NCI-H2081 (cell line): ENCODE results near the gene BFSP2.

ENCODE experiments used
- DNase-seq, 2 experiments: peaks; one replicate each; lab custom pipeline; 2025; lab: John Stamatoyannopoulos, UW

BFSP2 gene, protein sequence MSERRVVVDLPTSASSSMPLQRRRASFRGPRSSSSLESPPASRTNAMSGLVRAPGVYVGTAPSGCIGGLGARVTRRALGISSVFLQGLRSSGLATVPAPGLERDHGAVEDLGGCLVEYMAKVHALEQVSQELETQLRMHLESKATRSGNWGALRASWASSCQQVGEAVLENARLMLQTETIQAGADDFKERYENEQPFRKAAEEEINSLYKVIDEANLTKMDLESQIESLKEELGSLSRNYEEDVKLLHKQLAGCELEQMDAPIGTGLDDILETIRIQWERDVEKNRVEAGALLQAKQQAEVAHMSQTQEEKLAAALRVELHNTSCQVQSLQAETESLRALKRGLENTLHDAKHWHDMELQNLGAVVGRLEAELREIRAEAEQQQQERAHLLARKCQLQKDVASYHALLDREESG

DNA sequence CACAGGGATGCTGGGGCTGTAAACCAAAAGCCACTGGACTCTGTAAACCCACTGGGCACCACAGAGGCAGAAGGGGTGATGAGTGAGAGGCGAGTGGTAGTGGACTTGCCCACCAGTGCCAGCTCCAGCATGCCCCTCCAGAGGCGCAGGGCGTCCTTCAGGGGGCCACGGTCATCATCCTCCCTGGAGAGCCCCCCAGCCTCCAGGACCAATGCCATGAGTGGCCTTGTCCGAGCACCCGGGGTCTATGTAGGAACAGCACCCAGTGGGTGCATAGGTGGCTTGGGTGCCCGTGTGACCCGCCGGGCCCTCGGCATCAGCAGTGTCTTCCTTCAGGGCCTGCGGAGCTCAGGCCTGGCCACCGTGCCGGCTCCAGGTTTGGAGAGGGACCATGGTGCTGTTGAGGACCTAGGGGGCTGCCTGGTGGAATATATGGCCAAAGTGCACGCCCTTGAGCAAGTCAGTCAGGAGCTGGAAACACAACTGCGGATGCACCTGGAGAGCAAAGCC is at the start of gene BFSP2:
Gene BFSP2, plus strand, starts transcription at position 51 of the 510 bp plus-strand sequence. Its CDS starts 28 bp downstream, at position 79.
- DNase-seq: no peak

DNA sequence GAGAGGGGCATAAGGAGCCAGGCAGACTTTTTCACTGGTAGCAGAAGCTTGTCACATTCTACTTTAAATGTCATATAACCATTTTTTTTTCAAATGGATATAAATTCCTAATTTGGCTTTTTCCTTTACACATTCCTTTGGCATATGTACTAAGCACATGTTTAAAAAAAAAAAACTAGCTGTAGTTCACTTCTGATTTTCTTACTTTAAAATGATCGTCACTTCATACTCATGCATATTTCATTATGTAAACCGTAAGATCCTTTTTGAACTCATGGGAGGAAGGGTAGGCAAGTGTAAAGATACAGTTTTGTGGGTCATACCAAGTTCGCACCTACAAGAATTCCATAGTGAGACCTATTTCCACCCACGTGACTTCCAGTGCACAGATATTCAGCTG is 45.1 kb upstream of the BFSP2 start:
- DNase-seq: no peak

DNA sequence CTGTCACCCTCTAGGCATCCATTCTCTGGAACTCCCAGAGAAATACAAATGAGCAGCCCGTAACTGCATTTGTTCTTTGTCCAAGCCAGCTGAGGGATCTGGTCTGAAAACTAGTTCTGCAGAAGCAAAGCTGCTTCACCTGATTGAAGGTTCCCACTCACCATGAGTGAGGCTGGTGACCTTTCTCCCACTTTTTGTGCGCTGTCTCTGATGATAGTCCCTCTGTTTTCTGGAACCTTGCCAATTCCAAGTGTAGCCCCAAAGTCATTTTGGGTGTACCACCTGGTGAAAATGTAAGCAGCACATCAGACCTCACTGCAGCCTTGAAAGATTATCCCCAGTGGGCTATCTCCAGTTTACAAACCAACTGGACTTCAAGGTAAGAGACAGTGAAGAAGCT is 39.4 kb upstream of the BFSP2 start:
- DNase-seq: no peak

DNA sequence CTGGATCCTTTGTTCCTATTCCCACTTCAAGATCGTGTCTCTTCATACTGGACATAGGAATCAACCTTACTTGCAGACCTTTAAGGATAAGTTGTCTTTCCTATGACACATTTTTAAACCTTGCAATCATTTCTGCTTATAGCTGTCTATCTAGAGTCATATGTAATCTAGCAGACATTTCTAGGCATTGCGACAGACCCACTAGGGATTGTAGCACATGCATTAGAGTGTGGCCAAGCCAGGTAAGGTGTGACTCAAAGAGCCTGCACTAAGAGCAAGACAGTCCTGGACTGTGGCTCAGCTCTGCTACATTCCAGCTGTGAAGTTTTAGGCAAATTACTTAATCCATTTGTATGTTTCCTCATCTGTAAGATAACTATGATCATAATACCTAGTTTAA is 38.8 kb upstream of the BFSP2 start:
- no peak for DNase-seq

DNA sequence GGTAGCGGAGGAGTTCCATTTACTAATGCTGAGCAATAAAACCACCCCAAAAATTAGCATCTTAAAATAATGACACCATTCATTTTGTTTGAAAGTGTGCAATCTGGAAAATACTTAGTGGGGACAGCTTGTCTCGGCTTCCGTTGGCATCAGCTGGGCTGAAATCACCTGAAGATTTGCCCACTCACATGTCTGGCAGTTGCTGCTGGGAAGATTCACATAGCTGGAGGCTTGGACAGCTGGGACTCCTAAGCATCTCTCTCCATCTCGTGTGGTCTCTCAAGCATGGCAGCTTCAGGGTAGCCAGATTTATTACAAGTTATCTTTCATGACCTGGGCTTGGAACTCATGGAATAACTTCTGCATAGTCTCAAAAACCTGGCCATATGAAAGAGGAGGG is 38.4 kb upstream of the BFSP2 start:
- DNase-seq: no peak

DNA sequence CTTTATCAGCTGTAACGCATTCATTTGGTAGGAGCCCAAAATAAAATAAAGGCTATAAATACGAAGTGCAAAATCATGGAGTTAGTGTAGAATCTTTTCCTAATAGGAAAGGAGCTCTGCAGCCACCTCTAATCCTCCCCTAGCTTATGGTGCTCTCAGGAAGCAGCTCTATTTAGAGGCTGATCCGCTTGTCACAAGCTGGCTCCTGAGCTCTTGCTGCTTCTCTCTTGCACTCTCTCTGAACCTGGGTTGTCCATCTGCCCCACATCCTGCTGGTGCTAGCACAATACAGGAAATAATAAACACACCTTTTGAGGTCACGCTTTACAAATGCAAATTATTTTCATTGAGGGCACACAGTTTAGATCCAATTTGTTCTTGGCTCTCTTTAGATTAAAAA is 37.3 kb upstream of the BFSP2 start:
- peak; percentile 25 to 80 for DNase-seq

DNA sequence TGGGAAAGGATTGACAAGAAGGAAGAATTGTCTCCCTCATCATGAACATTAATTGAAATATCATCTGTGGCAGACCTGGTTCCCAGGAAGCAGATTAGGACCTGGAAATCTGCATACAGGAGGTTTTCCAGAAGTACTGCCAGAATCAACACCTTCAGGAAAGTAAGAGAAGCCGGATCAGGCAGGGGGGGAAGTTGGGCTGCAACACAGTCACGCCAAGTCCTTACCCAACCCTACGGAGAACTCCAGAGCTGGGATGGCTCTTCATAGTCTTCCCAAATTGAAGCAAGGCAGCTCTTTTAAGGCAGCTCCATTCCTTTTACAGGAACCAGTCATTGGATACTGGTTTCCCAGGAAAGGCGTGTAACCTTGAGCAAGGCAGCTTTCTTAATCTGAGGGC is 35.2 kb upstream of the BFSP2 start:
- DNase-seq: no peak

DNA sequence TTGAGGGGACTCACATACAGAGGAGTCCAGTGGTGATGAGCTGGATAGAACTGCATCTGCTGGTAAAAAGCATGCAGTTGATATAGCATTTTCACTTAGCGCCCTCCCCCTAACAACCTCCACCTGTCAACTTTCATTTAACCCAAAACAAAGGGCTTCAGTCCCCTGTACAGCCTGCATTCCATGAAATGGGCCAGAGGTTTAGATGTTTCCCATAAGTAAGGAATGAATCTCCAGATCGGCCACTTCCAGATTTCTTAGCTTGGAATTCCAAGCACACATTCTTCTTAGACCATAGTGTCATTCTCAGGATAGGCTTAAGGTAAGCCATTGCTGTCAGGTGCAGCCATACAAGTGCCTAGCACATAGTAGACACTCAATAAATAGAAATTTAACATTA is 32.9 kb upstream of the BFSP2 start:
- no peak for DNase-seq

DNA sequence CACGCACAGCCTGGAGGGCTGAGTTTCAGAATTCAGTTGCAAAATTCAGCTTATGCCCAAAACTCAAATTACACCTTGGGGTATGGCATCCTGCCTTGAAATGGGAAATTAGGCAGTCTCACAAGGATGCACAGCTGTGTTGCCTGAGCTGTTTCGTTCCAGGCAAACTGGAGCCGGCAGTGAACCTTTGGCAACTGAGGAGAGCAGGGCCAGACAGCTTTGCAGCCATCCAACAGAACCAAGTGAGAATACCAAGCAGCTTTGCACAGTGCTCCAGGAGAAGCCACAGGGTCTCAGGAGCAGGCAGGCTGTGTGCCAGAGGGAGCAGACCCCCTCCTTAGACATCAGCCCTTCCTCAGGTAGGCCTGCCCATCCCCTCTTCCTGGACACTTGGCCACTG is 32.5 kb upstream of the BFSP2 start:
- DNase-seq: no peak

DNA sequence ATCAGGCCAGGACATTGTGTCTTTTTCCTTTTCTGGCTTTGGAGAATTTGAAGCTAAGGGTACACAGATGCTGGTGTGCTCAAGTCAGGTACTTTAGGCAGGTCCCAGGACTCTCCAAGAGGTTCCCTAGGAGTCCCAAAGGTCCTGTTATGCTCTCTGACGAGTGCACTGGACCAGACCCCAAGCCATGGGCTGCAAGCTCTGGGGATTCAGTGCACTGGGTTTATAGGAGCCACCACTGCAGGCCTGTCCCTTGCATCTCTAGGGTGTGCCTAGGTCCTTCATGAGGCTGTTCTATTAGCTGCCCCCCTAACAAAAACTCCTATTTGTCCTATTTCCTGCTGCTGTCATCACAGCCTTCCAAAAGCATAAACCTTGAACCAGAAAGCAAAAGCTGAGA is 31.9 kb upstream of the BFSP2 start:
- no peak for DNase-seq

DNA sequence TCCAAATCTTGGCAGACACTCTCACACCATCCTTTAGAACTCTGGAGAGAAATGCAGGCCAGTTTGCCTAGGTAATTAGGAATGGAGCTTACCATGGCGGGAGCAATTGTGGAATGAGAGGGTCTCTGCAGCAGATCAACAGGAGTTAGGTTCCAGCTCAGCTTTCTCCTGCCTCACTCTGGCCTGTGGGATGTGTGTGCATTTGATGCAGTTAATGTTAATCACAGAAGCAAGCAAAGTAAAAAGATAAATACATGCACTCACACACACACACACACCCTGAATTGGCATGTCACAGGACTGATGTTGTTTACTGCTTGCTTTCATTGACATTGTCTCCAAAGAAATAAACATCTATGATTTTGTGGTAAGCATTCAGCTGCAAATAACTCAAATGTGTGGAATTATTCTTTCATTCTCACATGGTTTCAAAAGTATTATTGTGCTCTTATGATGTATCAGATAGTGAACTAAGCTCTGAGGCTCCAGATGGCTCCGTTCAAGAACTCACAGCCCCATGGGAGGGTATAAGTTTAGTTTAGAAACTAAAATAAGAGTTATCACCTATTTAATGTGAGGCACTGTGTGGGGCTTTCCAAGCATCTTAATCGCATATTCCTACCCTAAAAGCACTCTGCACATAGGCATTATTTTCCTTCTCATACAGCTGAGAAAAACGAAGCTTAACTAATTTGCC is 31.3 kb upstream of the BFSP2 start:
- no peak for DNase-seq

DNA sequence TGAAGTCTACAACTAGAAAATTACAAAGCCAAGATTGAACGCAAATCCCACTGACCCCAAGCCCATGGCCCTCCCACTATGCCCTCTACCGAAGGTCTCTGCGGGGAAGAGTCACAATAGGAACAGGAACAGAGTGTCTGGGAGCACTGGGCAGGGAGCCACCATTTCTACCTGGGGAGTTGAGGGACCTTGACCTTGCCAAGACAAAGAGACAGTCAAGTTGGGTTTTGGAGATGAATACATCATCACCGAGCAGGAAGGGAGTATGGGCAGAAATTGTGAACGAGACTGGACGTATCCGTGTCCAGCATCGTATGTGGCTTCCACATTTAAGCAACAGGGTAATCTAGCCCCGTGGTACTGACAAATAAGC is 30.8 kb upstream of the BFSP2 start:
- DNase-seq: no peak

DNA sequence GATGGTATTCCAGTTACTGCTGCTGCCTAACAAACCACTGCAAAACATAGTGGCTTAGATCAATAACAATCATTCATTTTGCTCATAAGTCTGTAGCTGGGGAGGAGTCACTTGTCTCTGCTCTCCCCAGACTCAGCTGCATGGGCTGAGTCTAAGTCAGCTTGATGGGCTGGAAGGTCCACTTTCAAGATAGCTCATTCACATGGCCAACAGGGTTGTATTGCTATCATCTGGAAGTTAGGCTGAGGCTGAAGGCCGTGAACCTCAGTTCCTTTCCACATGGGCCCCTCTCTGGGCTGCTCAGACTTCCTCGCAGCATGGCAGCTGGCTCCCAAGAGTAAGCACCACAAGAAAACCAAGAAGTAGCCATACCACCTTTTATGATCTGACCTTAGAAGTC is 28.7 kb upstream of the BFSP2 start:
- DNase-seq: no peak

DNA sequence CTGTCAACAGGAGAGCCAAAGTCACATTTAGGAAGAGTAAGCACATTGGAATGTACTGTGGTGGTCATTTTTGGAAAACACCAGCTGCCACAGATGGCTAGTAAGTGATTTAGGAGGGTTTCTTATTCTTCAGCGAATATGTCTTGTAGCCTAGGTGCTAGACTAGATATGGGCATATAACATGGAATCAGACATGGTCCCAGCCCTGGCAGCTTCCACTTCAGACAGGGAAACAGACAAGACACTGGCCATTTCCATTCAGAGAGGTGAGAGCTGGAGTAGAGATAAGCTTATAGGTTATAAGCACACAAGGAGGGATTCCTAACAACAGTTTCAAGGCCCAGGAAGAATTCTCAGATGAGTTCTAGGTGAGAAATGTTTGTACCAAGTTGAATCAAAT is 28.2 kb upstream of the BFSP2 start:
- DNase-seq: no peak

DNA sequence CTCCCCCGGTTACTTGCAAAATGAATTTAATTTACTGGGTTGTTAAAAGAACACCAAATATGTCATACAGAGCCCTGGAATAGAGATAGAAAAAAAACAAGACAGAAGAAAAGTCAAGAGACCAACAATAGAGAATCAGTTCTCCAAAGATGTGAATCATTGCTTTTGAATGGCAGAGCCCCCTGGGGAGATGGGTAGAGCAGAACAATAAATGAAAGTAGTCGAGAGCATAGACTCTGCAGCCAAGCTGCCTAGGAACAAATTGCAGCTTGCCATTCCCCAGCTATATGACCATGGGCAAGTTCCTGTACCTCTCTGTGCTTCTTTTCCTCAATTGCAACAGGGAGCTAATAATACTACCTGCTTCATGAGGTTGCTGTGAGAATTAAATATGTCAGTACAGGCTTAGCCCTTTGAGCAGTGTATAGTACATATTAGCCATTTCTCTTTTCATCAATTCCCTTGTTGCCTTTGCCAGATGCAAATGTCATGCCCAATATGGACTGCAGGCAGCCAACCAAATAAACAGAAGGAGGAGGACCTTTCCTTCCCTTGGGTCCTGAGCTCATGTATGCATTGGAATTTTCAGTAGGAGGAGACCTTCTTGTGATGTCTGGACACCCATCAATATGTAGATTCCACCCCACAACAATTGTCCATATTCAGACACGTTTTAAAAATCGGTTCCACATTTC is 25.0 kb upstream of the BFSP2 start:
- no peak for DNase-seq

DNA sequence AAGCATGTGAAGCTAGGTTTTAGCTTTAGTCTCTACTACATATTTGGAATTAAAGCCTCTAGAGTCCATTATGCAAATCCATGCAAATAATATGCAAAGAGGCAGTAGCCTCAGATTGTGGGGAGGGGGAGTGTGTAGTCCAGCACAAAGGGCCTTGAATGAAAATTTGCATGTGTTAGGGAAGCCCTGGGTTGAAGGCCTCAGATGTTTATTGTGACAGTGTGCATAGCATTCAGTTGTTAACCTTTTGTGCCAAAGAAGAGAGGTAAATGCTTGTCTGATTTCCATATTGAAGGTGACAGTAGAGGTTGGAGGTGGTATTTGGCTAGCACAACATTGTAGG is 24.5 kb upstream of the BFSP2 start:
- DNase-seq: no peak

DNA sequence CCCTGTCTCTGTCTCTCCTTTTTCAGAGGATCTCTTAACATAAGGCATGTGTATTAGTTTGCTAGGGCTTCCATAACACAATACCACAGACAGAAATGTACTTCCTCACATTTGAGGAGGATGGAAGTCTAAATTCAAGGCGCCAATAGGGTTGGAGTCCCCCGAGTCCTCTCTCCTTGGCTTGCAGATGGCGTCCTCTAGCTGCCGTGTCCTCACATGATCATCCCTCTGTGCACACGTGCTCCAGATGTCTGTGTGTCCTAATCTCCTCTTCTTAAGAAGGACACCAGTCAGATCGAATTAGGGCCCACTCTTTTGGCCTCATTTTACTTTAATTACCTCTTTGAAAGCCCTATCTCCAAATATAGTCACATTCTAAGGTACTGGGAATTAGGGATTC is 23.0 kb upstream of the BFSP2 start:
- no peak for DNase-seq

DNA sequence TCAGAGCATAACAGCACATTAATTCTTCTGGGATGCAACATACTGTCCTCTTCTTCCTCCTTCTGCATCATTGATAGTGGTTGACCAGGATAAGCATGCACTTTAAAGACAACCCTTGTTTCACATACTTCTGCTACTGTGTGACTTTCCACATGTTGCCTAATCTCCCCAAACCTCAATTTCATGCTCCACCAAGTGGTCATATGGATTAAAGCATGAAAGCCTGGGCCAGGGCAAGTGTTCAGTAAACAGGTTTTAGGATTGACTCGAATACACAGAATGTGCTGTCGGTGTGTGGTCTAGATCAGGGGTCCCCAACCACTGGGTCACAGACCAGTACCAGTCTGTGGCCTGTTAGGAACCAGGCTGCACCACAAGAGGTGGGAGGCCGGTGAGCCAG is 22.5 kb upstream of the BFSP2 start:
- DNase-seq: peak; percentile 34 to 53

DNA sequence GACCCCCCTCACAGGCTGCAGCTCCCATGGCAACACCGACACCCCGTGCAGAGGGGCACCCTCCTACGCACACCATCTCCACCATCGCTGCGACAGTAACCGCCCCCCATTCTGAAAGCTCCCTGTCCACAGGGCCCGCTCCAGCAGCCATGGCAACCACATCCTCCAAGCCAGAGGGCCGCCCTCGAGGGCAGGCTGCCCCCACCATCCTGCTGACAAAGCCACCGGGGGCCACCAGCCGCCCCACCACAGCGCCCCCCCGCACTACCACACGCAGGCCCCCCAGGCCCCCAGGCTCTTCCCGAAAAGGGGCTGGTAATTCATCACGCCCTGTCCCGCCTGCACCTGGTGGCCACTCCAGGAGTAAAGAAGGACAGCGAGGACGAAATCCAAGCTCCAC is 19.9 kb upstream of the BFSP2 start:
- no peak for DNase-seq

DNA sequence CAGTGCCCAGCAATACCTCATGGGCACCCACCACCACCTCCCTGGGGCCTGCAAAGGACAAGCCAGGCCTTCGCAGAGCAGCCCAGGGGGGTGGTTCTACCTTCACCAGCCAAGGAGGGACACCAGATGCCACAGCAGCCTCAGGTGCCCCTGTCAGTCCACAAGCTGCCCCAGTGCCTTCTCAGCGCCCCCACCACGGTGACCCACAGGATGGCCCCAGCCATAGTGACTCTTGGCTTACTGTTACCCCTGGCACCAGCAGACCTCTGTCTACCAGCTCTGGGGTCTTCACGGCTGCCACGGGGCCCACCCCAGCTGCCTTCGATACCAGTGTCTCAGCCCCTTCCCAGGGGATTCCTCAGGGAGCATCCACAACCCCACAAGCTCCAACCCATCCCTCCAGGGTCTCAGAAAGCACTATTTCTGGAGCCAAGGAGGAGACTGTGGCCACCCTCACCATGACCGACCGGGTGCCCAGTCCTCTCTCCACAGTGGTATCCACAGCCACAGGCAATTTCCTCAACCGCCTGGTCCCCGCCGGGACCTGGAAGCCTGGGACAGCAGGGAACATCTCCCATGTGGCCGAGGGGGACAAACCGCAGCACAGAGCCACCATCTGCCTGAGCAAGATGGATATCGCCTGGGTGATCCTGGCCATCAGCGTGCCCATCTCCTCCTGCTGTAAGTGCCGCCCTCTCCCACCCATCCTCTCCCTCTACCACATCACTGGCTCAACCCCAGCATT is 19.2 kb upstream of the BFSP2 start:
- DNase-seq: no peak

DNA sequence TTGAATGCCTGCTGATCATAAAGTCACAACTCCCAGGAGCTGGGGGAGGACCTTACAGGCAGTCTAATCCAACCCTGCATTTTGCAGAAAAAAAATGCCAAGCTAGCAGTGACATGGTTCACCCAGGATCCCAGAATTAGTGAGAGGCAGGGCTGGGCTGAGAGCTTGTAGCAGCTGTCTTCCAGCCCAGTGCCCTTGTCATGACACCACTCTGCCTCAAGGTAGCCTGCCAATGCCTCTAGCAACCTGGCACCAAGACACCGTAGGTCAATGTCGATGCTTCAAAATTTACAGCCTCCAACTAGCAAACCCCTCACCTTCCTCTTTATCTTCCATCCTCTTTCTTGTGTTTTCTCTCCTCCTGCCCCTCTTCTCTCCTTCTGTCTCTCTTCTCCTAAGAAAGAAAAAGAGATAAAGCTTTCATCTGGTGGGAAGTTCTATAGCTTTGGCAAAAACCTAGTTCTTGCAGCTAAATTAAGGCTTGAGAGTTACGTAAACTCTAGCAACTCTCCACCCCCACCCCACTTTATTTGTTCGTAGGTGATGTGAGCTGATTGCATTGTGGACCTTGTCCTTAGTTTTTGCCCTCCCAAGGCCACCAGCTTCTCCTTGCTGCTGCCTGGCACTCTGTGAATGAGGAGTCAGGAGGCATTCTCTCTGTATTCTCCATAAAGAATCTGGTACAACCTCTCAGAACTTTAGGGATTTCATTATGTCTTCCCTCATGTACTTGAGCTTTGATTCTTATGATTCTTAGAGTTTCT is 18.3 kb upstream of the BFSP2 start:
- no peak for DNase-seq

DNA sequence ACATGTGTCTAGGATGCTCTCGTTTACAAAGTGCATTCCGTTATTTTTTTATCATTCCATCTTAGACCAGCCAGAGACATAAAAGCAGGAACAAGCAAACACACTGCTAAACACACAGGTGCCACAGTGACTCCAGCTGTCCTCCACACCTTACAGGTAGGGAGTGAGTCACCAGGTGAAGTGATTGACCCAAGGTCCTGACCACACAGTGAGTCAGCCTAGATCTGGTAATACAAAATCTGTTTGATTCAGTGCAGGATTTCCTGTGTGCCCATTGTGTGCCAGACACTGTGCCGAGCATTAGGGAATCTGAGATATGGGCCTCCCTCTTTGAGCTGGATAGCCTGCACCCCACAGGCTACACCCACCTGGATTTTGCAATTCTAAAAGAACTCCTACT is 16.7 kb upstream of the BFSP2 start:
- DNase-seq: no peak
